HepG2 (cell line): ENCODE data around the gene SEZ6L. TPM values are rescaled to one million over a fixed set of nuclear protein-coding genes. Genes with fewer than 3 reads are reported as not detected.

Source experiments
- AKAP8 ChIP-seq: sonication (generic); formaldehyde crosslinking; IDR thresholded peaks from 2 replicates; pipeline ENCODE4 v1.5.1; 2020; ENCODE audit warnings: mild to moderate bottlenecking, missing genetic modification reagents
- MATR3 ChIP-seq: sonication (generic); formaldehyde crosslinking; IDR thresholded peaks from 2 replicates; pipeline ENCODE4 v1.4.0; 2020; ENCODE audit warnings: missing genetic modification reagents
- ZNF180 ChIP-seq: sonication (generic); formaldehyde crosslinking; IDR thresholded peaks from 2 replicates; pipeline ENCODE4 v1.4.0; 2020; ENCODE audit warnings: low read depth, missing genetic modification reagents, borderline replicate concordance
- ZNF670 ChIP-seq: sonication (generic); formaldehyde crosslinking; IDR thresholded peaks from 2 replicates; pipeline ENCODE4 v1.8.0; 2022; ENCODE audit warnings: mild to moderate bottlenecking, missing genetic modification reagents, borderline replicate concordance
- polyA plus RNA-seq, 8 experiments: library from polyadenylated mRNA; depleted of rRNA in 3 of 8; stranded (reverse) in 7 of 8; unstranded in 1 of 8; fragments of >200 nt; fragmentation: Illumina TruSeq in 4 of 8; extraction: Trizol in 4 of 8; gene quantifications; 2 replicates each; pipeline versions ENCODE4 v1.2.1 to v1.2.3, GENCODE V29; 2011 to 2016; ENCODE audit warnings: low read depth in 4 of 8, missing spikeins in 1 of 8, mixed read lengths in 1 of 8; ENCODE audit not compliant: insufficient read depth in 1 of 8
- total RNA-seq, 5 experiments: library from RNA; depleted of rRNA; stranded (reverse); fragments of >200 nt; fragmentation: Illumina TruSeq; extraction: Trizol; gene quantifications; 2 replicates each; pipeline ENCODE4 v1.2.3, GENCODE V29; 2016; ENCODE audit warnings: low read depth in 1 of 5
- TF ChIP-seq, protein P1 (sequence below): sonication (generic); formaldehyde crosslinking; IDR thresholded peaks from 2 replicates; pipeline ENCODE4 v1.4.0; 2020; ENCODE audit warnings: mild to moderate bottlenecking, missing genetic modification reagents, borderline replicate concordance
- TF ChIP-seq, protein P2 (sequence below): sonication (generic); formaldehyde crosslinking; IDR thresholded peaks from 2 replicates; pipeline ENCODE4 v1.5.0; 2020; ENCODE audit warnings: missing genetic modification reagents
- TF ChIP-seq, protein P3 (sequence below): sonication (generic); formaldehyde crosslinking; IDR thresholded peaks from 2 replicates; pipeline ENCODE4 v1.4.0; 2020; ENCODE audit warnings: mild to moderate bottlenecking, missing genetic modification reagents

SEZ6L gene
- total and polyA plus RNA-seq, 2 of the 13 experiments (the other 11 are each of a cell fraction or from before 2014, with no cell fraction given) = not detected

DNA sequence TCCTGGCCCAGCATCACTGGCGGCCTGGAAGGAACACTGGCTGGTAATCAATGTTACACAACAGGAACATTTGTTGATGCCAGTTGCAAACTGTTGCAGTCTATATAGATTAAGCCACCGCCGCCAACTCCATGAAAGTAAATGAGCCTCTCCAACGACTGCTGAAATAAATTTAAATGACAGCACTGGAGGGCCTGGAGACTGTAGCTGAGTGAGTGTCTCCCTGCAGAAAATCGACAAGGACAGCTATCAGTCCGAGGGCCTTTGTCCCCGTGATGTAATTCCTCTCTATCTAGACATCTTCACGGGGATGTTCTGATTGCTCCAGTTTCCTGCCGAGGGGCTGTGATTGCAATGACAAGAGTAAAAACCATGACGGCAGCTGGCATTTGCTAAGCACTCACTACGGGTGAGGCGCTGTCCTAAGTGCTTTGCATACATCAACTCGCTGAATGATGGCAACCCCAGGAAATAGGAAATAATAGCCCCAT is 120.4 kb downstream of the SEZ6L start (continued):
- TF ChIP-seq, protein P1, sequence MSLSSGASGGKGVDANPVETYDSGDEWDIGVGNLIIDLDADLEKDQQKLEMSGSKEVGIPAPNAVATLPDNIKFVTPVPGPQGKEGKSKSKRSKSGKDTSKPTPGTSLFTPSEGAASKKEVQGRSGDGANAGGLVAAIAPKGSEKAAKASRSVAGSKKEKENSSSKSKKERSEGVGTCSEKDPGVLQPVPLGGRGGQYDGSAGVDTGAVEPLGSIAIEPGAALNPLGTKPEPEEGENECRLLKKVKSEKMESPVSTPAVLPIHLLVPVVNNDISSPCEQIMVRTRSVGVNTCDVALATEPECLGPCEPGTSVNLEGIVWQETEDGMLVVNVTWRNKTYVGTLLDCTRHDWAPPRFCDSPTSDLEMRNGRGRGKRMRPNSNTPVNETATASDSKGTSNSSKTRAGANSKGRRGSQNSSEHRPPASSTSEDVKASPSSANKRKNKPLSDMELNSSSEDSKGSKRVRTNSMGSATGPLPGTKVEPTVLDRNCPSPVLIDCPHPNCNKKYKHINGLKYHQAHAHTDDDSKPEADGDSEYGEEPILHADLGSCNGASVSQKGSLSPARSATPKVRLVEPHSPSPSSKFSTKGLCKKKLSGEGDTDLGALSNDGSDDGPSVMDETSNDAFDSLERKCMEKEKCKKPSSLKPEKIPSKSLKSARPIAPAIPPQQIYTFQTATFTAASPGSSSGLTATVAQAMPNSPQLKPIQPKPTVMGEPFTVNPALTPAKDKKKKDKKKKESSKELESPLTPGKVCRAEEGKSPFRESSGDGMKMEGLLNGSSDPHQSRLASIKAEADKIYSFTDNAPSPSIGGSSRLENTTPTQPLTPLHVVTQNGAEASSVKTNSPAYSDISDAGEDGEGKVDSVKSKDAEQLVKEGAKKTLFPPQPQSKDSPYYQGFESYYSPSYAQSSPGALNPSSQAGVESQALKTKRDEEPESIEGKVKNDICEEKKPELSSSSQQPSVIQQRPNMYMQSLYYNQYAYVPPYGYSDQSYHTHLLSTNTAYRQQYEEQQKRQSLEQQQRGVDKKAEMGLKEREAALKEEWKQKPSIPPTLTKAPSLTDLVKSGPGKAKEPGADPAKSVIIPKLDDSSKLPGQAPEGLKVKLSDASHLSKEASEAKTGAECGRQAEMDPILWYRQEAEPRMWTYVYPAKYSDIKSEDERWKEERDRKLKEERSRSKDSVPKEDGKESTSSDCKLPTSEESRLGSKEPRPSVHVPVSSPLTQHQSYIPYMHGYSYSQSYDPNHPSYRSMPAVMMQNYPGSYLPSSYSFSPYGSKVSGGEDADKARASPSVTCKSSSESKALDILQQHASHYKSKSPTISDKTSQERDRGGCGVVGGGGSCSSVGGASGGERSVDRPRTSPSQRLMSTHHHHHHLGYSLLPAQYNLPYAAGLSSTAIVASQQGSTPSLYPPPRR (CRISPR knock-in tag) = no peak
- TF ChIP-seq, protein P2, sequence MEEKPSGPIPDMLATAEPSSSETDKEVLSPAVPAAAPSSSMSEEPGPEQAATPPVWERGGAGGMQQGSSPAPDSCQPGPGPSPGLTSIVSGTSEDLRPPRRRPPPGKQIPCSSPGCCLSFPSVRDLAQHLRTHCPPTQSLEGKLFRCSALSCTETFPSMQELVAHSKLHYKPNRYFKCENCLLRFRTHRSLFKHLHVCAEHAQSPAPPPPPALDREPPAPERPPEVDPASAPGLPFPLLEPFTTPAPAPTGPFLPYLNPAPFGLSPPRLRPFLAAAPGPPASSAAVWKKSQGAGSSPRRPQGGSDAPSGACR (CRISPR knock-in tag) = no peak
- no peak for TF ChIP-seq AKAP8 (CRISPR knock-in tag)
- TF ChIP-seq ZNF670 = no peak
- no peak for TF ChIP-seq MATR3 (CRISPR knock-in tag)
- TF ChIP-seq, protein P3, sequence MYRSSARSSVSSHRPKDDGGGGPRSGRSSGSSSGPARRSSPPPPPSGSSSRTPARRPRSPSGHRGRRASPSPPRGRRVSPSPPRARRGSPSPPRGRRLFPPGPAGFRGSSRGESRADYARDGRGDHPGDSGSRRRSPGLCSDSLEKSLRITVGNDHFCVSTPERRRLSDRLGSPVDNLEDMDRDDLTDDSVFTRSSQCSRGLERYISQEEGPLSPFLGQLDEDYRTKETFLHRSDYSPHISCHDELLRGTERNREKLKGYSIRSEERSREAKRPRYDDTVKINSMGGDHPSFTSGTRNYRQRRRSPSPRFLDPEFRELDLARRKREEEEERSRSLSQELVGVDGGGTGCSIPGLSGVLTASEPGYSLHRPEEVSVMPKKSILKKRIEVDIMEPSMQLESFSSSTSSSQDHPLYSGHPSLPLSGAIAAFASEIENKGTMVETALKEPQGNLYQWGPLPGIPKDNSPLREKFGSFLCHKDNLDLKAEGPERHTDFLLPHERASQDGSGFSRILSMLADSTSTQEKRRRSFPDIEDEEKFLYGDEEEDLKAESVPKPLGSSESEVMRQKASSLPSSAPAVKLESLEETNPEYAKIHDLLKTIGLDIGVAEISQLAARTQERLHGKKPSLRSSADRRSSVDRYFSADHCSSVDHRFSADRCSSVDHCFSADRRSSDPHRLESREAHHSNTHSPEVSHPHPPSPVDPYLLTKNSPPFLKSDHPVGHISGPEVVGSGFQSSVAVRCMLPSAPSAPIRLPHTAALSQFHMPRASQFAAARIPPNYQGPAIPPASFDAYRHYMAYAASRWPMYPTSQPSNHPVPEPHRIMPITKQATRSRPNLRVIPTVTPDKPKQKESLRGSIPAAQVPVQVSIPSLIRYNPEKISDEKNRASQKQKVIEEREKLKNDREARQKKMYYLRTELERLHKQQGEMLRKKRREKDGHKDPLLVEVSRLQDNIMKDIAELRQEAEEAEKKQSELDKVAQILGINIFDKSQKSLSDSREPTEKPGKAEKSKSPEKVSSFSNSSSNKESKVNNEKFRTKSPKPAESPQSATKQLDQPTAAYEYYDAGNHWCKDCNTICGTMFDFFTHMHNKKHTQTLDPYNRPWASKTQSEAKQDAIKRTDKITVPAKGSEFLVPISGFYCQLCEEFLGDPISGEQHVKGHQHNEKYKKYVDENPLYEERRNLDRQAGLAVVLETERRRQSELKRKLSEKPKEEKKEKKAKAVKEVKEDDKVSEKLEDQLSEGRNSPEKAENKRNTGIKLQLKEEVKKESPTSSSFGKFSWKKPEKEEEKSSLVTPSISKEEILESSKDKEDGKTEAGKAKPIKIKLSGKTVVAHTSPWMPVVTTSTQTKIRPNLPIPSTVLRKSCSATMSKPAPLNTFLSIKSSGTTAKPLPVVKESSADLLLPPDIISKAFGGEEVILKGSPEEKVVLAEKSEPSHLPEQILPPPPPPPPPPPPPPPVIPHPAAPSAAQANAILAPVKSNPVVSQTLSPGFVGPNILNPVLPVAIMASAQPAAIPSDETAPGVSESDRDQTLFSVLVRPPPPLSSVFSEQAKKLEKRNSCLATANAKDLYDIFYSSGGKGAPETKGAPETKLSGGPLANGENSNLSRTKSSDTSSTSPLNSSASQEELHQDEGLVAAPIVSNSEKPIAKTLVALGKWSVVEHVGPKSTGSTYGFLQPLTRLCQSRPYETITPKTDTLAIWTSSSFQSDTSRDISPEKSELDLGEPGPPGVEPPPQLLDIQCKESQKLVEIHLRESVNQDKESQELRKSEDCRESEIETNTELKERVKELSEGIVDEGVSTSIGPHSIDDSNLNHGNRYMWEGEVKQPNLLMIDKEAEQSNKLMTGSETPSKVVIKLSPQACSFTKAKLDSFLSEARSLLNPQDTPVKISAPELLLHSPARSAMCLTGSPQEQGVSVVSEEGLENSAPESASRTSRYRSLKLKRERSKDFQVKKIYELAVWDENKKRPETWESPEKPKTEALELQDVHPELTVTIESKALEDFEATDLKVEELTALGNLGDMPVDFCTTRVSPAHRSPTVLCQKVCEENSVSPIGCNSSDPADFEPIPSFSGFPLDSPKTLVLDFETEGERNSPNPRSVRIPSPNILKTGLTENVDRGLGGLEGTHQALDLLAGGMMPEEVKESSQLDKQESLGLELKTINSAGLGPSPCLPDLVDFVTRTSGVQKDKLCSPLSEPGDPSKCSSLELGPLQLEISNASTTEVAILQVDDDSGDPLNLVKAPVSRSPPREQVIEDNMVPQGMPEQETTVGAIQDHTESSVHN (CRISPR knock-in tag) = no peak
- TF ChIP-seq ZNF180 (CRISPR knock-in tag) = no peak
